GM23338 (cell line): Measurements from ENCODE around the gene TEDC2. TPM values are rescaled to one million over a fixed set of nuclear protein-coding genes. Genes with fewer than 3 reads are reported as not detected.

Source experiments
- ATAC-seq: fragments of 200-7000 bp; cut with Tn5 transposase; 3 replicates; pipeline ENCODE4 v1.9.1; 2020
- DNase-seq: peaks from one replicate; pipeline ENCODE4 v3.0.0-alpha.2; 2015; ENCODE audit warnings: low spot score
- H2AFZ ChIP-seq: fragments of 200-600 bp; sonication (generic); 2 replicates; pipeline ENCODE4 v1.8.0; 2016; ENCODE audit warnings: antibody characterized with exemption, mild to moderate bottlenecking, moderate library complexity
- H3F3A ChIP-seq: fragments of 200-600 bp; sonication (generic); replicated peaks from 2 replicates; pipeline ENCODE4 v1.8.0; 2017; ENCODE audit warnings: antibody characterized with exemption, mixed run types, low read depth
- H3K27ac ChIP-seq: fragments of 200-600 bp; sonication (generic); 2 replicates; pipeline ENCODE4 v1.6.1; 2016; ENCODE audit warnings: low read depth
- H3K27me3 ChIP-seq: fragments of 200-600 bp; sonication (generic); 2 replicates; pipeline ENCODE4 v1.8.0; 2016; ENCODE audit warnings: mild to moderate bottlenecking, mixed run types, moderate library complexity; ENCODE audit not compliant: insufficient read depth
- H3K36me3 ChIP-seq: fragments of 200-600 bp; sonication (generic); 2 replicates; pipeline ENCODE4 v1.8.0; 2016; ENCODE audit warnings: mild to moderate bottlenecking; ENCODE audit not compliant: insufficient read depth
- H3K4me1 ChIP-seq: fragments of 200-600 bp; sonication (generic); 2 replicates; pipeline ENCODE4 v1.8.0; 2016; ENCODE audit warnings: mild to moderate bottlenecking, moderate library complexity; ENCODE audit not compliant: insufficient read depth
- H3K4me2 ChIP-seq: fragments of 200-600 bp; sonication (generic); 2 replicates; pipeline ENCODE4 v1.7.1; 2017; ENCODE audit warnings: mixed run types
- H3K4me3 ChIP-seq: fragments of 200-600 bp; sonication (generic); 2 replicates; pipeline ENCODE4 v1.6.1; 2016; ENCODE audit warnings: mixed run types
- H3K79me2 ChIP-seq: fragments of 200-600 bp; sonication (generic); replicated peaks from 2 replicates; pipeline ENCODE4 v1.8.0; 2017; ENCODE audit warnings: mild to moderate bottlenecking; ENCODE audit not compliant: insufficient read depth
- H3K9me2 ChIP-seq: fragments of 200-600 bp; sonication (generic); 2 replicates; pipeline ENCODE4 v1.8.0; 2017; ENCODE audit not compliant: insufficient read depth
- H4K20me1 ChIP-seq: fragments of 200-600 bp; sonication (generic); replicated peaks from 2 replicates; pipeline ENCODE4 v1.8.0; 2017; ENCODE audit warnings: mild to moderate bottlenecking; ENCODE audit not compliant: insufficient read depth
- H3K27ac Mint-ChIP-seq: 2 replicates; pipeline ENCODE4 v1.8.0; 2020; ENCODE audit warnings: inconsistent platforms, mild to moderate bottlenecking, moderate library complexity, mixed read lengths
- H3K27me3 Mint-ChIP-seq: 3 replicates; pipeline ENCODE4 v1.8.0; 2022; ENCODE audit warnings: low read depth, mild to moderate bottlenecking, moderate library complexity, mixed read lengths, inconsistent platforms; ENCODE audit not compliant: insufficient read depth, poor library complexity
- H3K36me3 Mint-ChIP-seq: 3 replicates; pipeline ENCODE4 v1.8.0; 2021; ENCODE audit warnings: low read depth, mild to moderate bottlenecking, inconsistent platforms, moderate library complexity, mixed read lengths
- H3K4me1 Mint-ChIP-seq: 3 replicates; pipeline ENCODE4 v1.8.0; 2020; ENCODE audit warnings: mild to moderate bottlenecking, inconsistent platforms, mixed read lengths
- H3K4me3 Mint-ChIP-seq: 3 replicates; pipeline ENCODE4 v1.8.0; 2021; ENCODE audit warnings: moderate library complexity, mild to moderate bottlenecking, inconsistent platforms, mixed read lengths
- H3K9me3 Mint-ChIP-seq: 3 replicates; pipeline ENCODE4 v1.8.0; 2020; ENCODE audit warnings: moderate library complexity, mild to moderate bottlenecking, inconsistent platforms, mixed read lengths
- CREB1 ChIP-seq: fragments of 250-450 bp; sonication (Bioruptor Pico); IDR thresholded peaks from 2 replicates; pipeline ENCODE4 v1.5.0; 2020; ENCODE audit warnings: low read depth, mild to moderate bottlenecking, moderate library complexity
- CTCF ChIP-seq, 2 experiments: fragments of 200-600 bp in 1 of 2; sonication (generic) in 1 of 2; conservative IDR thresholded peaks; 2 replicates each; pipeline versions ENCODE4 v1.5.1 to v1.6.1; 2016 to 2017; ENCODE audit warnings: antibody characterized with exemption in 2 of 2, low read depth in 2 of 2, mild to moderate bottlenecking in 2 of 2, moderate library complexity in 1 of 2
- JUNB ChIP-seq: IDR thresholded peaks from one replicate; pipeline ENCODE4 v1.6.1; 2016; ENCODE audit warnings: antibody characterized with exemption; ENCODE audit not compliant: unreplicated experiment
- NANOG ChIP-seq: IDR thresholded peaks from 2 replicates; pipeline ENCODE4 v1.6.1; 2016; ENCODE audit warnings: antibody characterized with exemption, borderline replicate concordance
- POLR2AphosphoS5 ChIP-seq: IDR thresholded peaks from 2 replicates; pipeline ENCODE4 v1.6.1; 2016; ENCODE audit warnings: antibody characterized with exemption, low read depth
- ZNF114 ChIP-seq: fragments of 250-450 bp; sonication (Bioruptor Pico); IDR thresholded peaks from 2 replicates; pipeline ENCODE4 v1.5.0; 2020; ENCODE audit warnings: mild to moderate bottlenecking, moderate library complexity
- ZNF462 ChIP-seq: fragments of 250-450 bp; sonication (Bioruptor Pico); IDR thresholded peaks from 2 replicates; pipeline ENCODE4 v1.5.0; 2020; ENCODE audit warnings: mild to moderate bottlenecking, moderate library complexity
- polyA plus RNA-seq: library from polyadenylated mRNA; unstranded; fragments of >200 nt; fragmentation: Nextera tagmentation; extraction: Ambion mirVana; gene quantifications from 2 replicates; pipeline ENCODE4 v1.2.1, GENCODE V29; 2016
- total RNA-seq: library from RNA; depleted of rRNA; stranded (reverse); fragments of >200 nt; shearing (Covaris generic); gene quantifications from 2 replicates; pipeline ENCODE4 v1.2.3, GENCODE V29; 2014

Gene TEDC2
- total and polyA plus RNA-seq, 2 experiments from 2014 or later, result 50.6 to 98.9 TPM

- peak; percentile 51 for ATAC-seq
These were observed 53.0 kb downstream of the TEDC2 start for GRCh38 chr16:2512735-2513404.

GRCh38 chr16:2513405-2514332 is 53.8 kb downstream of the TEDC2 start, which contains the start of gene ATP6V0C:
TSS of gene ATP6V0C (plus strand) at chr16:2513952. CDS start at chr16:2514104, 152 bp downstream.
- Histone ChIP-seq H3K9me2 (no peaks in the 10 kb centered on the region), H3K4me1 (peaks cover 22% of the 10 kb centered on the region; the same call in 1 of the 2 replicates), H2AFZ (peak within 1 kb of the TSS; percentile 88; the same call in 1 of the 2 replicates), H3K79me2 (peaks cover 43% of the 10 kb centered on the region), H3F3A (0 out of 2 replicates have a peak, but pooled peaks cover 15% of the 10 kb centered on the region), H4K20me1 (peaks cover 29% of the 10 kb centered on the region), H3K36me3 (no peaks in the 10 kb centered on the region), H3K4me3 (peak within 1 kb of the TSS; percentile 91), H3K27ac (peak within 1 kb of the TSS; percentile 96), H3K27me3 (no peaks in the 10 kb centered on the region), H3K4me2 (peak within 1 kb of the TSS; percentile 92)
- peak within 1 kb of the TSS; percentile 97 for H3K27ac Mint-ChIP-seq
- H3K4me1 Mint-ChIP-seq, result peaks cover 49% of the 10 kb centered on the region
- peaks cover 39% of the 10 kb centered on the region for H3K27me3 Mint-ChIP-seq
- peaks cover 10% of the 10 kb centered on the region; the same call in 2 of the 3 replicates for H3K36me3 Mint-ChIP-seq
- DNase-seq, result peak; percentile 96
- H3K9me3 Mint-ChIP-seq, result no peaks in the 10 kb centered on the region; the same call in 1 of the 3 replicates
- peak; percentile 74 for ATAC-seq
- H3K4me3 Mint-ChIP-seq, result peak within 1 kb of the TSS; percentile 89
- peak; percentile 77 for TF ChIP-seq POLR2AphosphoS5
- peak; percentile 97 for TF ChIP-seq CREB1 (CRISPR knock-in tag)
- TF ChIP-seq NANOG, result no peak
- no peak for TF ChIP-seq ZNF114 (CRISPR knock-in tag)
- TF ChIP-seq ZNF462 (CRISPR knock-in tag), result no peak
- TF ChIP-seq JUNB, result no peak

More at GRCh38 chr16:2512735-2513404, 53.0 kb downstream of the TEDC2 start:
- Mint-ChIP-seq H3K9me3 (no peaks in the 10 kb centered on the region; the same call in 1 of the 3 replicates), H3K36me3 (peaks cover 10% of the 10 kb centered on the region; the same call in 2 of the 3 replicates), H3K27me3 (peaks cover 39% of the 10 kb centered on the region), H3K4me1 (peaks cover 49% of the 10 kb centered on the region), H3K4me3 (peak overlapping the region; percentile 84), H3K27ac (peak overlapping the region; percentile 96)
- Histone ChIP-seq H3K27me3 (no peaks in the 10 kb centered on the region), H3K4me3 (peak overlapping the region; percentile 91), H2AFZ (peak overlapping the region; percentile 88; the same call in 1 of the 2 replicates), H3K4me2 (peak overlapping the region; percentile 92), H3K79me2 (peaks cover 35% of the 10 kb centered on the region), H3K27ac (peak overlapping the region; percentile 96), H3K4me1 (peaks cover 22% of the 10 kb centered on the region; the same call in 1 of the 2 replicates), H3K9me2 (no peaks in the 10 kb centered on the region), H4K20me1 (peaks cover 29% of the 10 kb centered on the region), H3K36me3 (no peaks in the 10 kb centered on the region), H3F3A (0 out of 2 replicates have a peak, but pooled peaks cover 11% of the 10 kb centered on the region)
- DNase-seq, result peak; percentile 76
- no peak for TF ChIP-seq CREB1 (CRISPR knock-in tag)
- TF ChIP-seq CTCF (conservative IDR thresholded peaks at IDR 0.05; ENCODE audit: low read depth in 2 of 2), result peak; percentile 59 to 65
